DND-41 (cell line): ENCODE results near the gene PLPPR4.
"Not testable (repeated sequence)": the region's sequence is repeated elsewhere in the genome, so short reads cannot be mapped to it uniquely, and the experiment has no call there.

Experiments used
- ATAC-seq: fragments of 200-7000 bp; cut with Tn5 transposase; 3 replicates; pipeline ENCODE4 v1.9.1; 2021; ENCODE audit warnings: low read depth; ENCODE audit not compliant: insufficient read depth
- DNase-seq: peaks from one replicate; pipeline ENCODE4 v3.0.0-alpha.2; 2020
- H2AFZ ChIP-seq: 2 replicates; pipeline ENCODE4 v1.6.0; 2012; ENCODE audit warnings: low read depth, low read length
- H3K27ac ChIP-seq: 2 replicates; pipeline ENCODE4 v1.5.1; 2012; ENCODE audit warnings: low read length, inconsistent platforms
- H3K27me3 ChIP-seq: fragments of 200-600 bp; sonication (generic); 2 replicates; pipeline ENCODE4 v1.6.0; 2012; ENCODE audit warnings: low read length, mild to moderate bottlenecking, inconsistent platforms; ENCODE audit not compliant: insufficient read depth, poor library complexity
- H3K36me3 ChIP-seq: 2 replicates; pipeline ENCODE4 v1.5.1; 2012; ENCODE audit warnings: low read length, inconsistent platforms; ENCODE audit not compliant: insufficient read depth
- H3K4me1 ChIP-seq: 2 replicates; pipeline ENCODE4 v1.5.1; 2012; ENCODE audit warnings: mild to moderate bottlenecking, low read length; ENCODE audit not compliant: insufficient read depth
- H3K4me2 ChIP-seq: 2 replicates; pipeline ENCODE4 v1.6.0; 2012; ENCODE audit warnings: mild to moderate bottlenecking, moderate library complexity, low read length, inconsistent platforms; ENCODE audit not compliant: insufficient read depth
- H3K4me3 ChIP-seq, 2 experiments: fragments of 200-600 bp in 1 of 2; shearing (Covaris generic) in 1 of 2; 2 replicates each; pipeline ENCODE4 v1.5.1; 2012 to 2016; ENCODE audit warnings: inconsistent platforms in 2 of 2, low read length in 2 of 2, mild to moderate bottlenecking in 2 of 2, low read depth in 1 of 2, moderate library complexity in 1 of 2
- H3K79me2 ChIP-seq: 2 replicates; pipeline ENCODE4 v1.6.0; 2012; ENCODE audit warnings: low read length, inconsistent platforms; ENCODE audit not compliant: insufficient read depth
- H3K9ac ChIP-seq: 2 replicates; pipeline ENCODE4 v1.6.0; 2012; ENCODE audit warnings: low read depth, mild to moderate bottlenecking, inconsistent platforms, low read length, moderate library complexity
- H3K9me3 ChIP-seq: 2 replicates; pipeline ENCODE4 v1.5.1; 2012; ENCODE audit warnings: low read length, moderate library complexity, mild to moderate bottlenecking, inconsistent platforms; ENCODE audit not compliant: insufficient read depth, severe bottlenecking
- H4K20me1 ChIP-seq: 2 replicates; pipeline ENCODE4 v1.6.0; 2012; ENCODE audit warnings: low read length; ENCODE audit not compliant: insufficient read depth
- CTCF ChIP-seq: IDR thresholded peaks from 2 replicates; pipeline ENCODE4 v1.5.1; 2012; ENCODE audit warnings: borderline replicate concordance, low read length, moderate library complexity, mild to moderate bottlenecking; ENCODE audit not compliant: poor library complexity, severe bottlenecking; ENCODE audit errors: extremely low read depth
- EZH2 ChIP-seq: IDR thresholded peaks from 3 replicates; pipeline ENCODE4 v1.6.1; 2012; ENCODE audit warnings: borderline replicate concordance, low read depth, mild to moderate bottlenecking, moderate library complexity, low read length, inconsistent platforms; ENCODE audit not compliant: severe bottlenecking

Gene PLPPR4

GRCh38 chr1:99252630-99253029, 11.7 kb upstream of the PLPPR4 start:
- DNase-seq: no peak
- ATAC-seq: no peak

GRCh38 chr1:99260402-99260801, 3.9 kb upstream of the PLPPR4 start:
- not testable (repeated sequence) for H3K9ac ChIP-seq, H3K27me3 ChIP-seq, H3K4me3 ChIP-seq, H3K4me1 ChIP-seq, H3K4me2 ChIP-seq, H3K27ac ChIP-seq, H4K20me1 ChIP-seq, H3K9me3 ChIP-seq, H3K36me3 ChIP-seq, H3K79me2 ChIP-seq, H2AFZ ChIP-seq, ATAC-seq, DNase-seq

More at GRCh38 chr1:99252630-99253029, 11.7 kb upstream of the PLPPR4 start:
- H3K9me3 ChIP-seq: no peaks in the 10 kb centered on the region
- H3K27me3 ChIP-seq: no peaks in the 10 kb centered on the region
- H3K27ac ChIP-seq: no peak overlapping the region
- H3K4me3 ChIP-seq: no peak overlapping the region
- TF ChIP-seq EZH2 (no peak), CTCF (no peak)
- no peaks in the 10 kb centered on the region for H3K36me3 ChIP-seq
- H4K20me1 ChIP-seq: no peaks in the 10 kb centered on the region
- no peak overlapping the region for H2AFZ ChIP-seq
- H3K4me2 ChIP-seq: no peak overlapping the region
- no peak overlapping the region for H3K9ac ChIP-seq
- no peaks in the 10 kb centered on the region for H3K4me1 ChIP-seq
- no peaks in the 10 kb centered on the region for H3K79me2 ChIP-seq

- Histone ChIP-seq H3K4me1 (no peaks in the 10 kb centered on the region), H4K20me1 (no peaks in the 10 kb centered on the region), H3K36me3 (no peaks in the 10 kb centered on the region), H3K9me3 (no peaks in the 10 kb centered on the region), H2AFZ (no peak overlapping the region), H3K79me2 (no peaks in the 10 kb centered on the region), H3K27ac (no peak overlapping the region), H3K4me2 (no peak overlapping the region), H3K27me3 (no peaks in the 10 kb centered on the region), H3K9ac (no peak overlapping the region), H3K4me3 (no peak overlapping the region)
- ATAC-seq (no peak), DNase-seq (no peak)
- TF ChIP-seq CTCF (no peak), EZH2 (no peak)
Observed at GRCh38 chr1:99265124-99265523, 832 bp downstream of the PLPPR4 start.

- H3K4me2 ChIP-seq: no peak overlapping the region
- no peak overlapping the region for H3K27ac ChIP-seq
- H3K9ac ChIP-seq: no peak overlapping the region
- H3K36me3 ChIP-seq: no peaks in the 10 kb centered on the region
- no peaks in the 10 kb centered on the region for H3K4me1 ChIP-seq
- no peak overlapping the region for H2AFZ ChIP-seq
- no peaks in the 10 kb centered on the region for H3K27me3 ChIP-seq
- TF ChIP-seq CTCF (no peak), EZH2 (no peak)
- DNase-seq: no peak
- H3K79me2 ChIP-seq: no peaks in the 10 kb centered on the region
- H3K9me3 ChIP-seq: no peaks in the 10 kb centered on the region
- H3K4me3 ChIP-seq: no peak overlapping the region
- H4K20me1 ChIP-seq: no peaks in the 10 kb centered on the region
- no peak for ATAC-seq
Observed at GRCh38 chr1:99266726-99267125, 2.4 kb downstream of the PLPPR4 start.
